HEK293 (cell line): ENCODE results near the gene PATL2.

ENCODE experiments used
- KLF8 ChIP-seq: fragments of 450-650 bp; formaldehyde crosslinking; IDR thresholded peaks from 2 replicates; pipeline ENCODE4 v1.5.1; 2016; ENCODE audit warnings: missing biosample characterization, missing genetic modification characterization
- ZNF24 ChIP-seq: fragments of 450-650 bp; formaldehyde crosslinking; IDR thresholded peaks from 2 replicates; pipeline ENCODE4 v1.5.1; 2016; ENCODE audit warnings: missing biosample characterization, missing genetic modification characterization
- ZNF274 ChIP-seq, 2 experiments: fragments of 200-500 bp in 1 of 2; fragments of 450-650 bp in 1 of 2; sonication (Bioruptor generic) in 1 of 2; formaldehyde crosslinking in 1 of 2; IDR thresholded peaks; 2 replicates each; pipeline versions ENCODE4 v1.5.1 to v1.6.1; 2014 to 2016; ENCODE audit warnings: borderline replicate concordance in 1 of 2, inconsistent platforms in 1 of 2, low read length in 1 of 2, missing biosample characterization in 1 of 2, missing genetic modification characterization in 1 of 2
- TF ChIP-seq, protein P1 (sequence below): fragments of 450-650 bp; formaldehyde crosslinking; IDR thresholded peaks from 2 replicates; pipeline ENCODE4 v1.5.1; 2016; ENCODE audit warnings: missing biosample characterization, missing genetic modification characterization

DNA sequence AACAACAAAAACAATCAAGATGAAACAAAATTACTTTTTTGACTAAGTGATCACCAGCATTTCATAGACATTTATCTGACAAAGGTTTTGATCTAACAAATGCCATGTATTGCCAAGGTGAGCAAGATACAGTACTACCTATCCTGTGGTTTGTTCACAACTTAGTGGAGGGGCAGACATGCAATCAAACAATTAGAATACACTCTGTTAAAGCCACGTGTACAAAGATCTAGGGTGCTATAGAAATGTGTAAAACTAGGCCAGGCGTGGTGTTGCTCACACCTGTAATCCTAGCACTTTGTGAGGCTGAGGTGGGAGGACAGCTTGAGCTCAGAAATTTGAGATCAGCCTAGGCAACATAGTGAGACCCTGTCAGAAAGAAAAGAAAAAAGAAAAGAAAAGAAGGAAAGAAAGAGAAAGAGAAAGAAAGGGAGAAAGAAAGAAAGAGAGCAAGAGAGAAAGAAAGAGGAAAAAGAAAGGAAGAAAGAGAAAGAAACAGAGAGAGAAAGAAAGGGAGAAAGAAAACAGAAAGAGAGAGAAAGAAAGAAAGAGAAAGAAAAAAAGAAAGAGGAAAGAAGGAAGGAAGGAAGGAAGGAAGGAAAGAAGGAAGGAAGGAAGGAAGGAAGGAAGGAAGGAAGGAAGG, 23.8 kb upstream of the PATL2 start:
- TF ChIP-seq, protein P1, sequence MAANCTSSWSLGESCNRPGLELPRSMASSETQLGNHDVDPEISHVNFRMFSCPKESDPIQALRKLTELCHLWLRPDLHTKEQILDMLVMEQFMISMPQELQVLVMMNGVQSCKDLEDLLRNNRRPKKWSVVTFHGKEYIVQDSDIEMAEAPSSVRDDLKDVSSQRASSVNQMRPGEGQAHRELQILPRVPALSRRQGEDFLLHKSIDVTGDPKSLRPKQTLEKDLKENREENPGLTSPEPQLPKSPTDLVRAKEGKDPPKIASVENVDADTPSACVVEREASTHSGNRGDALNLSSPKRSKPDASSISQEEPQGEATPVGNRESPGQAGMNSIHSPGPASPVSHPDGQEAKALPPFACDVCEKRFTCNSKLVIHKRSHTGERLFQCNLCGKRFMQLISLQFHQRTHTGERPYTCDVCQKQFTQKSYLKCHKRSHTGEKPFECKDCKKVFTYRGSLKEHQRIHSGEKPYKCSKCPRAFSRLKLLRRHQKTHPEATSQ (tag by site-specific recombination): no peak
- TF ChIP-seq ZNF274 (IDR thresholded peaks at IDR 0.05; ENCODE audit: low read length): no peak
- TF ChIP-seq ZNF274 (tag by site-specific recombination; IDR thresholded peaks at IDR 0.05; ENCODE audit: borderline replicate concordance): no peak
- TF ChIP-seq KLF8 (tag by site-specific recombination): no peak
- no peak for TF ChIP-seq ZNF24
